ENCODE data around the gene EGFR.
A peak's percentile ranks its signal among the peaks of the same experiment; 100 is the strongest.

The EGFR gene

GRCh38 chr7:55198634-55199392, 180.0 kb downstream of the EGFR start:
- DNase-seq, result no peak

- no peak for DNase-seq
These were observed 180.6 kb downstream of the EGFR start for GRCh38 chr7:55199418-55199817.

GRCh38 chr7:55200441-55200840, 181.6 kb downstream of the EGFR start:
- DNase-seq, result no peak

- no peak for DNase-seq
These were observed 183.5 kb downstream of the EGFR start for GRCh38 chr7:55202150-55202913.

GRCh38 chr7:55203300-55203699, 184.5 kb downstream of the EGFR start:
- DNase-seq, result no peak

- no peak for DNase-seq
These were observed 186.5 kb downstream of the EGFR start for GRCh38 chr7:55205124-55205955.

- DNase-seq, result peak; percentile 66
These were observed 187.6 kb downstream of the EGFR start for GRCh38 chr7:55206235-55207029.

- DNase-seq, result peak; percentile 21
These were observed 188.8 kb downstream of the EGFR start for GRCh38 chr7:55207436-55208125.

- no peak for DNase-seq
These were observed 190.5 kb downstream of the EGFR start for GRCh38 chr7:55209366-55209765.

- DNase-seq, result no peak
These were observed 191.4 kb downstream of the EGFR start for GRCh38 chr7:55210176-55210575.

- DNase-seq, result no peak
These were observed 191.9 kb downstream of the EGFR start for GRCh38 chr7:55210716-55211115.

- DNase-seq, result no peak
These were observed 192.9 kb downstream of the EGFR start for GRCh38 chr7:55211726-55212125.

- no peak for DNase-seq
These were observed 193.4 kb downstream of the EGFR start for GRCh38 chr7:55212176-55212575.

GRCh38 chr7:55212838-55213237, 194.0 kb downstream of the EGFR start:
- no peak for DNase-seq

- no peak for DNase-seq
These were observed 195.9 kb downstream of the EGFR start for GRCh38 chr7:55214707-55215106.

GRCh38 chr7:55223023-55223422, 204.2 kb downstream of the EGFR start:
- DNase-seq, result no peak

- no peak for DNase-seq
These were observed 205.3 kb downstream of the EGFR start for GRCh38 chr7:55224111-55224510.

- no peak for DNase-seq
These were observed 206.0 kb downstream of the EGFR start for GRCh38 chr7:55224810-55225209.

GRCh38 chr7:55230014-55230413, 211.2 kb downstream of the EGFR start:
- no peak for DNase-seq

GRCh38 chr7:55231736-55232280, 213.0 kb downstream of the EGFR start:
- no peak for DNase-seq

GRCh38 chr7:55233001-55233400, 214.2 kb downstream of the EGFR start:
- DNase-seq, result no peak

- DNase-seq, result no peak
These were observed 215.6 kb downstream of the EGFR start for GRCh38 chr7:55234408-55234807.
